OCI-LY7 (cell line): ENCODE results near the gene CRMP1. TPM values are rescaled to one million over a fixed set of nuclear protein-coding genes. Genes with fewer than 3 reads are reported as not detected.
"Not testable (repeated sequence)": the region's sequence is repeated elsewhere in the genome, so short reads cannot be mapped to it uniquely, and the experiment has no call there.

Experiments
- BruUV-seq: library from RNA; stranded (reverse); fragments of 400-500 nt; replicated peaks from 2 replicates; lab custom pipeline; 2021; lab: Mats Ljungman, UMichigan
- CTCF ChIA-PET: fragments of 300-600 bp; sonication (Branson Sonifier 250); formaldehyde crosslinking; loops from one replicate; lab custom pipeline; 2022; ENCODE audit warnings: antibody characterized with exemption; ENCODE audit not compliant: unreplicated experiment; lab: Charles Lee
- POLR2A ChIA-PET: fragments of 300-600 bp; sonication (Branson Sonifier 250); formaldehyde crosslinking; loops from one replicate; lab custom pipeline; 2022; ENCODE audit warnings: antibody characterized with exemption; lab: Charles Lee
- DNase-seq: peaks from one replicate; pipeline ENCODE4 v3.0.0-alpha.2; 2015; ENCODE audit warnings: low spot score
- H2AFZ ChIP-seq: fragments of 200-600 bp; sonication (generic), shearing (Covaris generic); 2 replicates; pipeline ENCODE4 v1.6.1; 2014; ENCODE audit warnings: mild to moderate bottlenecking, antibody characterized with exemption, low read length, moderate library complexity
- H3K27ac ChIP-seq: fragments of 200-600 bp; sonication (generic); 2 replicates; pipeline ENCODE4 v1.5.1; 2014; ENCODE audit warnings: mixed run types, low read depth, mild to moderate bottlenecking, moderate library complexity, low read length, inconsistent platforms; ENCODE audit not compliant: poor library complexity, severe bottlenecking
- H3K36me3 ChIP-seq: fragments of 200-600 bp; sonication (generic); 2 replicates; pipeline ENCODE4 v1.6.1; 2014; ENCODE audit warnings: mild to moderate bottlenecking, antibody characterized with exemption, low read length, moderate library complexity, mixed read lengths; ENCODE audit not compliant: insufficient read depth
- H3K4me1 ChIP-seq: fragments of 200-600 bp; sonication (generic); 2 replicates; pipeline ENCODE4 v1.5.1; 2014; ENCODE audit warnings: mild to moderate bottlenecking, low read length; ENCODE audit not compliant: insufficient read depth, poor library complexity, severe bottlenecking
- H3K4me2 ChIP-seq: fragments of 200-600 bp; sonication (generic); 2 replicates; pipeline ENCODE4 v1.6.1; 2014; ENCODE audit warnings: mild to moderate bottlenecking, low read length
- H3K4me3 ChIP-seq: fragments of 200-600 bp; sonication (generic); 2 replicates; pipeline ENCODE4 v1.5.1; 2014; ENCODE audit warnings: mild to moderate bottlenecking, low read depth, low read length; ENCODE audit not compliant: poor library complexity, severe bottlenecking
- H3K79me2 ChIP-seq: fragments of 200-600 bp; sonication (generic); 2 replicates; pipeline ENCODE4 v1.6.1; 2016; ENCODE audit warnings: low read depth, mild to moderate bottlenecking, low read length, moderate library complexity, mixed read lengths; ENCODE audit not compliant: insufficient read depth
- H3K9me2 ChIP-seq: fragments of 200-600 bp; sonication (generic); 2 replicates; pipeline ENCODE4 v1.6.1; 2016; ENCODE audit warnings: mild to moderate bottlenecking, low read length, mixed read lengths; ENCODE audit not compliant: insufficient read depth
- H3K9me3 ChIP-seq: fragments of 200-600 bp; sonication (generic); 2 replicates; pipeline ENCODE4 v1.6.1; 2014; ENCODE audit warnings: mild to moderate bottlenecking, mixed run types, low read length, mixed read lengths
- H4K20me1 ChIP-seq: fragments of 200-600 bp; sonication (generic); 2 replicates; pipeline ENCODE4 v1.6.1; 2014; ENCODE audit warnings: mild to moderate bottlenecking, antibody characterized with exemption, low read length, moderate library complexity, mixed read lengths; ENCODE audit not compliant: insufficient read depth
- CTCF ChIP-seq: fragments of 200-600 bp; sonication (generic); conservative IDR thresholded peaks from 2 replicates; pipeline ENCODE4 v1.5.1; 2014; ENCODE audit warnings: mild to moderate bottlenecking, antibody characterized with exemption, low read length, moderate library complexity, mixed read lengths
- EZH2phosphoT487 ChIP-seq: fragments of 200-600 bp; sonication (generic); IDR thresholded peaks from 2 replicates; pipeline ENCODE4 v1.6.1; 2018; ENCODE audit warnings: low read depth, borderline replicate concordance, mild to moderate bottlenecking, mixed run types, antibody characterized with exemption, low read length, moderate library complexity, mixed read lengths
- intact Hi-C: fragments of 100-400 bp; cut with micrococcal nuclease; formaldehyde crosslinking; loops from one replicate; pipeline ENCODE4 v1.10.0; 2022; ENCODE audit not compliant: unreplicated experiment
- total RNA-seq, 2 experiments: library from RNA; depleted of rRNA in 1 of 2; stranded (reverse); fragments of >200 nt in 1 of 2; shearing (Covaris generic) in 1 of 2; gene quantifications; 2 replicates each; pipeline ENCODE4 v1.2.3, GENCODE V29; 2014 to 2022

Gene CRMP1
- total RNA-seq, 2 experiments from 2014 or later = not detected

- Histone ChIP-seq H3K4me3 (no peak overlapping the region), H3K4me2 (no peak overlapping the region), H3K79me2 (no peaks in the 10 kb centered on the region), H2AFZ (no peak overlapping the region), H3K36me3 (no peaks in the 10 kb centered on the region), H4K20me1 (no peaks in the 10 kb centered on the region), H3K4me1 (no peaks in the 10 kb centered on the region), H3K9me2 (no peaks in the 10 kb centered on the region), H3K27ac (no peak overlapping the region), H3K9me3 (no peaks in the 10 kb centered on the region)
- no peak for TF ChIP-seq EZH2phosphoT487
- TF ChIP-seq CTCF = no peak
- no TSS peak for BruUV-seq
- ChIA-PET CTCF (no interaction called here), POLR2A (no interaction called here)
- intact Hi-C loops = no loop called here
- no peak for DNase-seq
Measured at GRCh38 chr4:5863461-5864113, 29.3 kb downstream of the CRMP1 start.

GRCh38 chr4:5858020-5858769 is 34.7 kb downstream of the CRMP1 start:
- Histone ChIP-seq H3K9me2 (no peaks in the 10 kb centered on the region), H3K4me3 (no peak overlapping the region), H3K4me2 (no peak overlapping the region), H4K20me1 (no peaks in the 10 kb centered on the region), H3K79me2 (no peaks in the 10 kb centered on the region), H3K9me3 (no peaks in the 10 kb centered on the region), H3K36me3 (no peaks in the 10 kb centered on the region), H3K4me1 (no peaks in the 10 kb centered on the region), H3K27ac (no peak overlapping the region), H2AFZ (no peak overlapping the region)
- CTCF ChIA-PET = no interaction called here
- intact Hi-C loops = no loop called here
- TF ChIP-seq EZH2phosphoT487 (no peak), CTCF (no peak)
- POLR2A ChIA-PET = interaction anchor here (0.7 kb wide), 1 partner anchor 301 kb away, joined by 3 read pairs; no protein-coding TSS in a partner anchor
- no peak for DNase-seq
- BruUV-seq = no TSS peak

- no peak overlapping the region for H3K4me2 ChIP-seq
- no peak for TF ChIP-seq EZH2phosphoT487
- TF ChIP-seq CTCF = no peak
- no peak overlapping the region for H3K27ac ChIP-seq
- no peaks in the 10 kb centered on the region for H3K9me3 ChIP-seq
- H3K9me2 ChIP-seq = no peaks in the 10 kb centered on the region
- no peak overlapping the region for H2AFZ ChIP-seq
- H3K79me2 ChIP-seq = no peaks in the 10 kb centered on the region
- no peak overlapping the region for H3K4me3 ChIP-seq
- POLR2A ChIA-PET = interaction anchor here (0.7 kb wide), 1 partner anchor 302 kb away, joined by 3 read pairs; no protein-coding TSS in a partner anchor
- intact Hi-C loops = no loop called here
- CTCF ChIA-PET = no interaction called here
- H4K20me1 ChIP-seq = no peaks in the 10 kb centered on the region
- no peak for DNase-seq
- no peaks in the 10 kb centered on the region for H3K4me1 ChIP-seq
- H3K36me3 ChIP-seq = no peaks in the 10 kb centered on the region
- BruUV-seq = no TSS peak
Measured at GRCh38 chr4:5857199-5857598, 35.7 kb downstream of the CRMP1 start.

- DNase-seq, POLR2A ChIA-PET, H3K4me2 ChIP-seq, H3K4me1 ChIP-seq, H3K36me3 ChIP-seq, intact Hi-C loops, H3K27ac ChIP-seq, H2AFZ ChIP-seq, CTCF ChIA-PET, H3K4me3 ChIP-seq, BruUV-seq, H4K20me1 ChIP-seq, H3K79me2 ChIP-seq, H3K9me3 ChIP-seq, H3K9me2 ChIP-seq: not testable (repeated sequence)
Measured at GRCh38 chr4:5856362-5856761, 36.5 kb downstream of the CRMP1 start.
